ENCODE measurements around the gene MAGI1.
"Not testable (repeated sequence)": the region's sequence is repeated elsewhere in the genome, so short reads cannot be mapped to it uniquely, and the experiment has no call there.

MAGI1 gene

DNA sequence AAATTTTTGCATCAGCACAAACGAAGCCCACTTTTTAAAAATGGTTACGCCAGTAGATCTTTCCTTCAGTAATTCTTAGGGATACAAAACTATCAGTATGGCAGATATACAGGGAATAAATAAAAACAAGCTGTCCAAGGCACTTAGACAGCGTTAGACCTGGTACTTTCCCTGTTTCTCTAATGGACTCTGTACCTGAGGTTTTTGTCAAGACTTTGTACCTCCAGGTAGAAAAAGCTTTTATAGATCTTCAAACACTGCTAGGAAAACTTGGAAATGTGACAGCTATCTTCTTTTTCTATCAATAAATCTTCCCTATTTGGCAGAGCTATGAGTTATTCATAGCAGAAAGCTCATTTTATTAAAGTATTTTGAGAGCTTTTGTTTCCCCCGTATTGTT is 477.8 kb downstream of the MAGI1 start:
- DNase-seq (ENCODE audit: low read depth) = no peak

- no peak for DNase-seq (ENCODE audit: low read depth)
These were observed 478.6 kb downstream of the MAGI1 start for GRCh38 chr3:65560133-65560532.

- DNase-seq (ENCODE audit: low read depth) = no peak
These were observed 479.1 kb downstream of the MAGI1 start for GRCh38 chr3:65559643-65560042.

- DNase-seq (ENCODE audit: low read depth) = no peak
These were observed 479.9 kb downstream of the MAGI1 start for GRCh38 chr3:65558826-65559225.

DNA sequence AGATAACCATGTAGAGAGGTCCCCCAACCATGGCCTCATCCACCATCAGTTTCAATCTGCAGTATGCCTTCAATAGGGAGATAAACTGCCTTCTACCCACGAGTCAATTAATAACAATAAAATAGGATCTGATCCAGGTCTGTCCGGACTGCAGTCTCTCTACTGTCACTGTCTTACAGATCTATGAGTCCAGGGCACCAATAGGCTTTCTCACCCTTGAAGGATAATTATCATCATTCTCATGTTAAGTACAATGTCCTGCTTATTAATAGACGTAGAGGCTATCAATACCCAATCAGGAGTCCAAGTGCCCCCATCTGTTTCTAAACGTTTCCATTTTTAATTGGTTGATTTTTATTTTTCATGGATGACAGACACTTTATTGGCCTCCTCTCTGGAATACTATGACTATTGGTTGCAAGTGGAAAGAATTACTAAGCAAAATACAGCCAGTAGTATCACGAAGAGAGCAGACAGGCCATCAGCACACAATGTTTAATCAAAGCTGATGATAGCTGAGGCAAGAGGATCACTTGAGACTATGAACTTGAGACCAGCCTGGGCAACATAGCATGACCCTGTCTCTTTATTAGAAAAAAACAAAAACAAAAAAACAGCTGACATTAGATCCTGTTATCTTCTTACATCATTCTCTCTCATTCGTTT is 480.7 kb downstream of the MAGI1 start:
- DNase-seq (ENCODE audit: low read depth) = no peak

- no peak for DNase-seq (ENCODE audit: low read depth)
These were observed 481.7 kb downstream of the MAGI1 start for GRCh38 chr3:65556934-65557577.

DNA sequence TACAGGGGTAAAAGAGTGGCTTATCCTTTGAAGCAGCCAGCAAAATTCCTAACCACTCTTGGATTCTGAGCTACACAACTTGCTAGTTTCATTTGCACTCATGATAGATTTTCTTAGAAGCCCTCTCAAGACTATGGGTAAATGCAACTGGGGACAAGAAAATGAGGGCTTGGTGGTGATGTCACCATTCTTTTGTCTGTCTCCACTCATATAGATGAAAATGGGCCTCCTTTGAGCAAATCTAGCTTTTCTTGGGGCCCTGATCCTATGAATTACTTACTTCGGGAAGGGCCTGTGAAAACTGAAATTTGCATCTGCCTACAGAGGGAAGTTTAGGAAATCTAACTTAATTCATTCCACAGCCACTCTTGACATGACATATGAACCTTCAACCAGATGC is 486.3 kb downstream of the MAGI1 start:
- no peak for DNase-seq (ENCODE audit: low read depth)

DNA sequence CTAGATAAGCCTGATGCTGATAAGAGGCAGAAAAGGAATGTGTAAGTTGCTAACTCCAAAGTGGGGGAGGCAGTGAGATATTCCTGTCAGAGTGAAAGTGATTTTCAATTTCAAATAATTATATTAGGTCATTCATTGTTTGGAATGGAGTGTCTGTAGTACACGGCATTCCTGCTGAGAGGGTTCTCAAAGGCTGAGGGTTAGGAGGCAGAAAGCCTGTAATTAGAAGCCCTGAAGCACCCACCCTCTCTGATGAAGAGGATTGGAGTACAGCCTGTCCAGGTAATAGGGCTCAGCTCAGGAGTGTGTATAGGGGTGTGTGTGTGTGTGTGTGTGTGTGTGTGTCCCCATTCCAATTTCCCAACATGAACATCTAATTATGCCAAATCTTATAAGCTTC is 486.8 kb downstream of the MAGI1 start:
- DNase-seq (ENCODE audit: low read depth) = no peak

DNA sequence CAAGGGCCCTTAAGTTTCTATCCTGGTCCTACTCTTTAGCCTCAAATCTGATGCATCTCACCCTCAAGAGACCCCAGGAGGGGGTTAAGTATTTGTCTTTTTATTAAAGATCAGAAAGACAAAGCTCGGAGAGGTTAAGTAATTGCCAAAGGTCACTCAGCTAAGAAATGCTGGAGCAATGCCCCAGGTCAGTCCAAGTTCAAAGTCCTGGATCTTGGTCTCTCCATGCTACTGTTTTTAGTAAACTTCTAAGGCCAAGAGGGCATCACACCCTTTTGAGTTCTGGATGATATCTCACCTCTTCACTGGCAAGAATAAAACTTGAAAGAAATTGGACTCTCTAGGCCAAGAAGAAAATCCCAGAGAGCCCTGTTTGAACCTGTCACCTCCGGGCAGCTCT is 488.6 kb downstream of the MAGI1 start:
- DNase-seq (ENCODE audit: low read depth) = no peak

DNA sequence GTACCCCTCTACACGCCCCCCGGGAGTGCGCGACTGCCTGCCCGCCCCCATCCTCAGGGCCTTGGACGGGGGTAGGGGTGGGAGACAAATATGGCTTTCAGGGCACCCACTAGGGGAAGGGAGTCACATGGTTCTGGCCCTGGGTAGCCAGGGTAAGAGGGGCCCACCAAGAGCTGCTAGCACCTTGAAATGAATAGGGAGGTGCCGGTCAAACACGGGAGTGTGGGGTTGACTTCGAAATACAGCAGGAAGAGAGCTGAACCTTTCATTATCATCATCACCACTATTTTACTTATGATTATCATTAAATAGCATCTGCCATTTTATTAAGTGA is 489.1 kb downstream of the MAGI1 start:
- DNase-seq (ENCODE audit: low read depth) = no peak

GRCh38 chr3:65548848-65549625 is 489.7 kb downstream of the MAGI1 start:
- no peak for DNase-seq (ENCODE audit: low read depth)

GRCh38 chr3:65545429-65545828 is 493.3 kb downstream of the MAGI1 start:
- no peak for DNase-seq (ENCODE audit: low read depth)

DNA sequence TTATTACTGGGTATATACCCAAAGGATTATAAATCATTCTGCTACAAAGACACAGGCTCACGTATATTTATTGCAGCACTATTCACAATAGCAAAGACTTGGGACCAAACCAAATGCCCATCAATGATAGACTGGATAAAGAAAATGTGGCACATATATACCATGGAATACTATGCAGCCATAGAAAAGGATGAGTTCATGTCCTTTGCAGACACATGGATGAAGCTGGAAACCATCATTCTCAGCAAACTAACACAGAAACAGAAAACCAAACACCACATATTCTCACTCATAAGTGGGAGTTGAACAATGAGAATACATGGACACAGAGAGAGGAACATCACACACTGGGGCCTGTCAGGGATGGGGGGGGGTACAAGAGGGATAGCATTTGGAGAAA is 495.3 kb downstream of the MAGI1 start:
- DNase-seq (ENCODE audit: low read depth) = not testable (repeated sequence)

- DNase-seq (ENCODE audit: low read depth) = no peak
These were observed 498.1 kb downstream of the MAGI1 start for GRCh38 chr3:65540666-65541065.

DNA sequence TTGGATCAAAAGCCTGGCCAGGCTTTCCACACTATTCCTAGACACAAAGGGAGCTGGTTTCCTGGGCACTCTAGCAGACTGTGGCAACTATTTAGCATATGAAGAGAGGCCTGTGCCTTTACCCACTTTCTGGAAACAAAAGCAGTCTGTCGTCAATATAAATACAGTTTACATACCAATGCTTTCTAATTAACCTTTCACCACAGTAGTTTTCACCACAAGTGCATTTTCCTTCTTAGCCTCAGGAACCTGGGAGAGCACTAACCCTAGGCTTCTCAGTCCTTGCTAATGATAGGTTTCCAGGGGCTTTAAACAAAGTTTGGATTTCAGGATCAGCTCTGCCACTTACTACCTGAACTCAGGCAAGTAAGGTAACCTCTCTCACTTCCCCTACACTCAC is 499.1 kb downstream of the MAGI1 start:
- DNase-seq (ENCODE audit: low read depth) = no peak

DNA sequence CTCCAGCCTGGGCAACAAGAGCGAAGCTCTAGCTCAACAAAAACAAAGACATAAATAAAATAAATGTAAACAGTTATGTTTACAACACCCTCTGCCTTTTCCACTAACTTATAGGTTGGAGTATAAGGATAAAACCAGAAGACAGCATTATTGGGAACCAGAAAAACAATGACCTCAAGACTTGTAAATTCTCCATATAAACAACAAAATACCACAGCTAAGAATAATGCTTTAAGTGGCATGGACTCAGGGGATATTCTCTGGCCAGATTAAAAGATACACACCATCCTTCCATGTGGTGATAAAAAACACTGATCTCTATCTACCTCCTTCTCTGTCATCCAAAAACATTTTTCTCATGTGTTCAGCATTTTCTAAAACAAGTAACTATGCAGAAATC is 500.6 kb downstream of the MAGI1 start:
- no peak for DNase-seq (ENCODE audit: low read depth)

GRCh38 chr3:65537109-65537508 is 501.6 kb downstream of the MAGI1 start:
- DNase-seq (ENCODE audit: low read depth) = no peak

DNA sequence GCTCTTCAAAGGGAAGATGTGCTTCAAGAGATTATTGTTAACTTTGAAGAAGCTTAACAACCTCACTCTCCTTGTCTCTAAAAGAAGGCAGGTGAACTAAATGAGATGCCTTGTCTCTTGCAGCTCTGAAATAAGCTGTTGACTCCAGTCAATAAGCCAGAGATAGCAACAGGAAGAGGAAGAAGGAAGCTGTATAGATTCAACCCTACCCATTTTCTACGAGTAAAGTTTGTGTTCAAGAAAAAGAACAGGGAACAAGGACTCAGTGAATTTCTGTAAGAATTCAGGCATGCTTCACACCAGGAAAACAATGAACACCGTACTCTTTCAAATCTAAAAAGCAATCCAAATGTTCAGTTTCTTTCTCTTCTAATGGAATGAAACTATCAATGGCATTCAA is 503.5 kb downstream of the MAGI1 start:
- no peak for DNase-seq (ENCODE audit: low read depth)

DNA sequence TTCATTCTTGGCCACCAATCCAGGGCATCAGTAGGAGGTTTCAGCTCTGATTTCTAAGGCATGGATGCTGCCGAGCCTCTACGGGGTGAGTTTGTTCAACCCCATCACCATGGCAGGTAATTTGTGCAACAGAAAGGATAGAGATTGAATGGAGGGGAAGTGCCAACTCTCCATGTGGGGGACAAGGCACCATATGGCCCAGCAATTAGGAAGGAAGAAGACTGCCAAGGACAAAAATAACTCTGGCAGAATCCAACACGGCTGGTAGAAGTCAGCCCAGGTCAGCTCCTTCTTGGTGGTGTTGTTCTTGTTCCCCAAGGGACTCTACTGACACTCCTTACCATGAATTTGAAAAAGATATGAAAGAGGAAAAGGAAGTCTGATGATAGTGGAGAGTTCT is 503.9 kb downstream of the MAGI1 start:
- no peak for DNase-seq (ENCODE audit: low read depth)

- DNase-seq (ENCODE audit: low read depth) = no peak
These were observed 506.0 kb downstream of the MAGI1 start for GRCh38 chr3:65532749-65533148.

GRCh38 chr3:65532215-65532614 is 506.5 kb downstream of the MAGI1 start:
- DNase-seq (ENCODE audit: low read depth) = no peak

DNA sequence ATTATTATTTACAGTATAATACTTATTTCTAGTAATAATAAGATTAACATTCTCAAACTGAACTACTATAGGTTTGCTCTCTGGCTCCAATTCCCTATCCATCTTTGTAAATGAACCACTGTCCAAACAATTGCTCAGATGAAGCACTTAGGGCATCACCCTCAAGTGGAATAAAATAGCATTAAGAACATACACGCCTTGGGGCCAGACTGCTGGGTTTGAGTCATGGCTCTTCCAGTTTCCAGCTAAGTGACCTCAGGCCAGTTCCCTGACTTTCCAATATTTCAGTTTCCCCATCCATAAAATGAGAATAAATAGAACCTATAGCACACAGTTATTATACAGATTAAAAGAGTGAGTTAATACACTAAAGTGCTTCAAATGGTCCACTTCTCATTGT is 507.2 kb downstream of the MAGI1 start:
- DNase-seq (ENCODE audit: low read depth) = no peak

- no peak for DNase-seq (ENCODE audit: low read depth)
These were observed 512.1 kb downstream of the MAGI1 start for GRCh38 chr3:65526656-65527055.

- no peak for DNase-seq (ENCODE audit: low read depth)
These were observed 514.1 kb downstream of the MAGI1 start for GRCh38 chr3:65524584-65524983.

All from activated T-helper 1 cell treated with Interleukin-2 at 50 U/mL for 16 hours (primary cell).